ENCODE results near the gene A1BG. TPM values are rescaled to one million over a fixed set of nuclear protein-coding genes. Genes with fewer than 3 reads are reported as not detected.
A peak's percentile ranks its signal among the peaks of the same experiment; 100 is the strongest.

Gene A1BG, protein sequence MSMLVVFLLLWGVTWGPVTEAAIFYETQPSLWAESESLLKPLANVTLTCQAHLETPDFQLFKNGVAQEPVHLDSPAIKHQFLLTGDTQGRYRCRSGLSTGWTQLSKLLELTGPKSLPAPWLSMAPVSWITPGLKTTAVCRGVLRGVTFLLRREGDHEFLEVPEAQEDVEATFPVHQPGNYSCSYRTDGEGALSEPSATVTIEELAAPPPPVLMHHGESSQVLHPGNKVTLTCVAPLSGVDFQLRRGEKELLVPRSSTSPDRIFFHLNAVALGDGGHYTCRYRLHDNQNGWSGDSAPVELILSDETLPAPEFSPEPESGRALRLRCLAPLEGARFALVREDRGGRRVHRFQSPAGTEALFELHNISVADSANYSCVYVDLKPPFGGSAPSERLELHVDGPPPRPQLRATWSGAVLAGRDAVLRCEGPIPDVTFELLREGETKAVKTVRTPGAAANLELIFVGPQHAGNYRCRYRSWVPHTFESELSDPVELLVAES
- total RNA-seq = 1.3 TPM in 2 replicates

DNA sequence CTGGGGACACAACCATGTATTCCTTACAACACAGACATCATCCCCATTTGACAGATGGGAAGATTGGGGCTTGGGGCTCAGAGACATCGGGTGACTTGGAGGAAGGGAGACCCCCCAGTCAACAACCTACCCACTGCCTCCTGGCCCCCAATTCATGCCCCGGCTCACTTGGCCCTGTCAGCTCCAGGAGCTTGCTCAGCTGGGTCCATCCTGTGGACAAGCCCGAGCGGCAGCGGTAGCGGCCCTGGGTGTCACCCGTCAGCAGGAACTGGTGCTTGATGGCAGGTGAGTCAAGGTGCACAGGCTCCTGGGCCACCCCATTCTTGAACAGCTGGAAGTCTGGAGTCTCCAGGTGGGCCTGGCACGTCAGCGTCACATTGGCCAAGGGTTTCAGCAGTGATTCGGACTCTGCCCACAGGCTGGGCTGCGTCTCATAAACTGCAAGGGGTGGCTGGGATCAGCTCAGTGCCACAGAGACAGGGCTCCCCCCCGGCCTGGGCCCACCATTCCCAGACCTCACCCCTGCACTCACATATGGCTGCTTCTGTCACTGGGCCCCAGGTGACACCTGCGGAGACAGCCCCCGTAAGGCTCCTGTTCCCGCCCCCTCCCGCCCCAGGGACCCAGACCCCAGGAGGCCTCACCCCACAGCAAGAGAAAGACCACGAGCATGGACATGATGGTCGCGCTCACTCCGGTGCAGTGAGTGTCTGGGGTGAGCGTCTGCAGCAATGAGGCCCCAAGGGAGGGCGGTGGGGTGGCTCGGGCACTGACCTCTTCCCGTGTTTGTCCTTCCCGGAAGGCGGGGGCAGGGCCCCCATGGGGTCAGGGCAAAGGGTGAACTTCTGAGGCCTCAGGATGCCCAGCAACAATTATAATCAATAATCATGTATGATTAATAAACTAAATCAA, at the start of gene A1BG:
TSS of gene A1BG (minus strand) at position 733 of the 912 bp plus-strand sequence. CDS start at position 678, 55 bp downstream.
- TF ChIP-seq, protein P1, sequence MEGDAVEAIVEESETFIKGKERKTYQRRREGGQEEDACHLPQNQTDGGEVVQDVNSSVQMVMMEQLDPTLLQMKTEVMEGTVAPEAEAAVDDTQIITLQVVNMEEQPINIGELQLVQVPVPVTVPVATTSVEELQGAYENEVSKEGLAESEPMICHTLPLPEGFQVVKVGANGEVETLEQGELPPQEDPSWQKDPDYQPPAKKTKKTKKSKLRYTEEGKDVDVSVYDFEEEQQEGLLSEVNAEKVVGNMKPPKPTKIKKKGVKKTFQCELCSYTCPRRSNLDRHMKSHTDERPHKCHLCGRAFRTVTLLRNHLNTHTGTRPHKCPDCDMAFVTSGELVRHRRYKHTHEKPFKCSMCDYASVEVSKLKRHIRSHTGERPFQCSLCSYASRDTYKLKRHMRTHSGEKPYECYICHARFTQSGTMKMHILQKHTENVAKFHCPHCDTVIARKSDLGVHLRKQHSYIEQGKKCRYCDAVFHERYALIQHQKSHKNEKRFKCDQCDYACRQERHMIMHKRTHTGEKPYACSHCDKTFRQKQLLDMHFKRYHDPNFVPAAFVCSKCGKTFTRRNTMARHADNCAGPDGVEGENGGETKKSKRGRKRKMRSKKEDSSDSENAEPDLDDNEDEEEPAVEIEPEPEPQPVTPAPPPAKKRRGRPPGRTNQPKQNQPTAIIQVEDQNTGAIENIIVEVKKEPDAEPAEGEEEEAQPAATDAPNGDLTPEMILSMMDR (IDR thresholded peaks at IDR 0.05; ENCODE audit: insufficient read depth, low read depth, low read length) = no peak
- no peak for DNase-seq (ENCODE audit: low read depth)
- H3K4me3 ChIP-seq (ENCODE audit: low read depth, low read length) = no peak within 1 kb of the TSS

DNA sequence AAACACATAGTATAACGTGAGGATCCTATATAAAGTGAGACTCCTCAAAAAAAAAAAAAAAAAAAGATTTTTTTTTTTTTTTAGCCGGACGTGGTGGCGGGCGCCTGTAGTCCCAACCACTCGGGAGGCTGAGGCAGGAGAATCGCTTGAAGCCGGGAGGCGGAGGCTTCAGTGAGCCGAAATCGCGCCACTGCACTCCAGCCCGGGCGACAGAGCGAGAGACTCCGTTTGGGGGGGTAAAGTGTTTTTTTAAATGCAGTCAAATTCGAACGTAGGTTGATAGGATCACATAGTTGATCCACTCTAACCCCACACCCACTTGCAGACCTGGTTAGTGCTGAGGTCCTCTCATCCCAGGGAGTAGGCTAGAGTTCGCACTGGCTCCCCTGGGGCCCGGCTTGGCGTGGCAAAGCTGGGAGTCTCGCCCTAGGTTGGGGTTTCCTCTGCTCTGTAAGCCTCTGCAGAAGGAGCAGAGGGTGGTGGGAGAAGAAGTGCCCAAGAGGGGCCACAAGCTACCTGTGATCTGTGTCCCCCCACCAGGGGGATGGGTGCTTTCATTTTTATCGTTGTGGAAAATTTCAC, 48.6 kb upstream of the A1BG start:
- DNase-seq (ENCODE audit: low read depth) = no peak
- TF ChIP-seq, protein P1 (IDR thresholded peaks at IDR 0.05; ENCODE audit: insufficient read depth, low read depth, low read length) = no peak
- H3K4me3 ChIP-seq (ENCODE audit: low read depth, low read length) = peak overlapping the region; percentile 72

DNA sequence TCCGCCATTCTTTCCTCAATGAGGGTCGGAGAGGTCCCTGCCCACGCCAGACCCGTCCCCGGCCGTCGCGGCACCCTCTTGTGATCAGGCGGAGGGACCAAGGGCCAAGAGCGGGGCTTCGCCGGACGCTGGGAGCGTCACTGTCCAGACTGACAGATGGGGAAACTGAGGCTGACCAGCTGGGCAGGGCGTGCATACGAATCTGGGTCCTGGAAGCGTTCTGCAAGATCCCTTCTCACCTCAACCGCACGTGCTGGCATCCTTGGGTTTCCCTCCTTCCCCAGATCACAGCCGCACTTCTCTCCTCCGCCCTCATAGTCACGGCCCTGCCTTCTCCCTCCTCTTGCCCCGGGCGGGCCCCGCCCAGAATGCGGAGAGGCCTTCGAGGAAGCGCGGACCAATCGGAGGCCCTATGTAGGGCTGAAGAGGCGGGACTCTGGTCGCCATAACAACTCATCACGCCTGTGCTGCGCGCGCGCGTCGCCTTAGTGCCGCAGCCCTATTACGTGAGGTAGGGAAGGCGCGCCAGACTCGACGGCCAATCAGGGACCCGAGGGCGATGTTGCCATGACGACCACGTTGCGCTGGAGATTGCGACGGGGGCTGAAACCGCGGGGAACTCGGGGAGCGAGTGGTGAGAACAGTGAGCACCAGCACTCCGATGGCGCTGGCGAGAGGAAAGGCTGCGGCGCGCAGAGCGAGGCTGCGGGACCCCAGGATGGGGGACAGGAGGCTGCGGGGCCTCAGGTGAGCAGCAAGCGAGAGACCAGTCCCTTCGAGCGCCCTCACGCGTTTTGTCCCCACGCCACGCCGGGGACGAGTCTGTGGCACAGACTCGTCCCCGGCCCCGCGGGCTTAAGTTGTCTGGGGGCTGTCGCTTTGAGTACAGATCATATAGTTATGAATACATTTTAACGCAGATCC, 47.9 kb upstream of the A1BG start:
- TF ChIP-seq, protein P1 (IDR thresholded peaks at IDR 0.05; ENCODE audit: insufficient read depth, low read depth, low read length) = no peak
- peak overlapping the region; percentile 72 for H3K4me3 ChIP-seq (ENCODE audit: low read depth, low read length)
- DNase-seq (ENCODE audit: low read depth) = peak; percentile 100

DNA sequence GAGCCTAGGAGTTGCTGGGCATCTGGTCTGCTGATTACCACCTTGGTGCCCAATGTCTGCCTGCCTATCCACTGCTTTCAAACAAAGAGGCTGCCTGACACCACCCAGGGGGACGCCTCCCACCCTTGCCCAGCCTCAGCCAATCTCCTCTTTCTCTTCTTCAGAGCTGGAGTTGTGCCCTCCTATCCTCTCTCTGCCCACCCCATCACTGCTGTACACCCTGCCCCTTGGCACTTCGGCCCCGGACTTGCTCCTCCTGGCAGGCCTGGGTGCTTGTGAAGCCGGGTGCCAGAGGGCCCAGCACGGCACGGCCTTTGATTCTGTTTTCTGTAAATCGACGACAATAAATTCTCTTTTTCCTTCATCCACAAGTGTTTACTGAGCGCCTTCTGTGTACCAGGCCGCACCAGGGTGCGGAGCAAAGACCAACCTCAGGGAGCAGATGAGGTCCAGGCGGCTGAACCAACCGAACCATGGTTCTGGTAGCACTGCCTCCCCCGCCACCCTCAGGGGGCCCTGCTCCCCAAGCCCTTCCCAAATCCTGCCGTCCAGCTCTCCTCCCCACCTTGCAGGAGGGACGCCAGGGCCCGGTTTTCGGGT, 47.1 kb upstream of the A1BG start:
- H3K4me3 ChIP-seq (ENCODE audit: low read depth, low read length) = peak overlapping the region; percentile 69
- no peak for DNase-seq (ENCODE audit: low read depth)
- TF ChIP-seq, protein P1 (IDR thresholded peaks at IDR 0.05; ENCODE audit: insufficient read depth, low read depth, low read length) = no peak

DNA sequence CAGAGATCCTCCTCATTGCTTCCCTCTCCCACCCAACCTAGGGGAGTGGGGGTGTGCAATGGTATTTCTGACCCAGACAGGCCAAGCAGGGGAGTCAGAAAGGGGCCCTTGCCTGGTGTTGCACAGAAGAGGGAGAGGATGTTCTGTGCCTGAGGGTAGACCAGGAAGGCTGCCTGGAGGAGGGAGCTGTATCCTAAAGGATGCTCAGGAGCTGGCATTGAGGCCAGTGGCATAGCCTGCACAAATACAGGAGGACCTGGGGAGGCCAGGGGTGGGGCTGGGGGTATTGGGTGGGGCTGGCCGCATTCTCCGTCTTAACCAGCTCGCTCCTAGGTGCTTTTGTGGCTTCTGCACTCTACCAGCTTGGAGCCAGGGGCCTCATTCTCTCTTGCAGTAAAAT, 46.6 kb upstream of the A1BG start:
- no peak for DNase-seq (ENCODE audit: low read depth)
- TF ChIP-seq, protein P1 (IDR thresholded peaks at IDR 0.05; ENCODE audit: insufficient read depth, low read depth, low read length) = no peak
- no peak overlapping the region for H3K4me3 ChIP-seq (ENCODE audit: low read depth, low read length)
